ENCODE results near the gene LRRC15.

DNA sequence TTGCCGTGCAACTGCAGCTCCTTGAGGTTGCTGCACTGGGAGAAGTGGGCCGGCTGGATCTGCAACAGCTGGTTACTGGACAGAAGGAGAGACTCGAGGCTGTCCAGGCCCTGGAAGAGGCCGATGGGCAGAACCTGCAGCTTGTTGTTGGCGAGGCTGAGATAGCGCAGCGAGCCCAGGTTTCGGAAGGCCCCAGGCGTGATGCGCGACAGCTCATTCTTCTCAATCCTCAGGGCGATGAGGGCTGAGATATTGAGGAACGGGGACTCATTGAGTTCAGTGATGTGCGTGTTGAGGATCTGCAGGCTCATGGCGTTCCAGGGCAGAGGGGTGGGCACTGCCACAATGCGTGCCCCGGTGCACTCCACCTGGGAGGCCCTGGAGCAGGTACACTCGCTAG is 9.0 kb downstream of the LRRC15 start:
- TF ChIP-seq, protein P1, sequence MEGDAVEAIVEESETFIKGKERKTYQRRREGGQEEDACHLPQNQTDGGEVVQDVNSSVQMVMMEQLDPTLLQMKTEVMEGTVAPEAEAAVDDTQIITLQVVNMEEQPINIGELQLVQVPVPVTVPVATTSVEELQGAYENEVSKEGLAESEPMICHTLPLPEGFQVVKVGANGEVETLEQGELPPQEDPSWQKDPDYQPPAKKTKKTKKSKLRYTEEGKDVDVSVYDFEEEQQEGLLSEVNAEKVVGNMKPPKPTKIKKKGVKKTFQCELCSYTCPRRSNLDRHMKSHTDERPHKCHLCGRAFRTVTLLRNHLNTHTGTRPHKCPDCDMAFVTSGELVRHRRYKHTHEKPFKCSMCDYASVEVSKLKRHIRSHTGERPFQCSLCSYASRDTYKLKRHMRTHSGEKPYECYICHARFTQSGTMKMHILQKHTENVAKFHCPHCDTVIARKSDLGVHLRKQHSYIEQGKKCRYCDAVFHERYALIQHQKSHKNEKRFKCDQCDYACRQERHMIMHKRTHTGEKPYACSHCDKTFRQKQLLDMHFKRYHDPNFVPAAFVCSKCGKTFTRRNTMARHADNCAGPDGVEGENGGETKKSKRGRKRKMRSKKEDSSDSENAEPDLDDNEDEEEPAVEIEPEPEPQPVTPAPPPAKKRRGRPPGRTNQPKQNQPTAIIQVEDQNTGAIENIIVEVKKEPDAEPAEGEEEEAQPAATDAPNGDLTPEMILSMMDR (conservative IDR thresholded peaks at IDR 0.05 in 1 of 2, IDR thresholded peaks at IDR 0.05 in 1 of 2; ENCODE audit: extremely low read depth in 1 of 2, insufficient read depth in 1 of 2, low read depth in 1 of 2, low read length in 2 of 2): no peak
- no peak for TF ChIP-seq EZH2 (IDR thresholded peaks at IDR 0.05; ENCODE audit: borderline replicate concordance, low read length)
